Lower lobe of right lung (tissue), 2 donors: ENCODE data around the gene NOC3L. TPM values are rescaled to one million over a fixed set of nuclear protein-coding genes. Genes with fewer than 3 reads are reported as not detected.

ENCODE experiments used
- ATAC-seq, 2 donors: fragments of 200-7000 bp; cut with Tn5 transposase; one replicate each; pipeline ENCODE4 v1.9.1; 2020 to 2022; ENCODE audit warnings: mild to moderate bottlenecking in 2 of 2, moderate library complexity in 2 of 2
- DNase-seq: peaks from one replicate; pipeline ENCODE4 v3.0.0-alpha.2; 2020
- H3K27ac ChIP-seq: fragments of 200-600 bp; one replicate; pipeline ENCODE4 v1.8.0; 2022
- H3K27me3 ChIP-seq: fragments of 200-600 bp; one replicate; pipeline ENCODE4 v1.8.0; 2022; ENCODE audit warnings: low read depth
- H3K36me3 ChIP-seq: fragments of 200-600 bp; one replicate; pipeline ENCODE4 v1.8.0; 2022; ENCODE audit warnings: mild to moderate bottlenecking
- H3K4me1 ChIP-seq: fragments of 200-600 bp; one replicate; pipeline ENCODE4 v1.8.0; 2022
- H3K4me3 ChIP-seq: fragments of 200-600 bp; one replicate; pipeline ENCODE4 v1.8.0; 2022; ENCODE audit warnings: mild to moderate bottlenecking
- H3K9me3 ChIP-seq: fragments of 200-600 bp; one replicate; pipeline ENCODE4 v1.8.0; 2022
- CTCF ChIP-seq: fragments of 200-600 bp; IDR thresholded peaks from one replicate; pipeline ENCODE4 v1.8.0; 2022; ENCODE audit warnings: antibody characterized with exemption, mild to moderate bottlenecking
- intact Hi-C: fragments of 100-400 bp; cut with DNase I; formaldehyde crosslinking; loops from one replicate; pipeline ENCODE4 v1.11.0; 2022
- total RNA-seq: library from RNA; stranded (reverse); fragmentation: NEBNext Ultra II Directional; extraction: Animal tissue kit (Norgen Biotek cat#: 25700); gene quantifications from one replicate; pipeline ENCODE4 v1.2.1, GENCODE V29; 2021
- donor health status: DM: no; HTN: yes; CAD: no; lungs with severe emphysema.

NOC3L gene
- total RNA-seq, 1 donor from 2014 or later: 13.9 TPM

- no peak for DNase-seq
- H3K9me3 ChIP-seq: no peaks in the 10 kb centered on the region
- H3K27ac ChIP-seq: no peak overlapping the region
- H3K4me1 ChIP-seq: no peaks in the 10 kb centered on the region
- no peak for TF ChIP-seq CTCF
- intact Hi-C loops: no loop called here
- no peaks in the 10 kb centered on the region for H3K27me3 ChIP-seq
- no peak overlapping the region for H3K4me3 ChIP-seq
- no peak for ATAC-seq
- peaks cover 2% of the 10 kb centered on the region for H3K36me3 ChIP-seq
These were observed 46.7 kb downstream of the NOC3L start for GRCh38 chr10:94315975-94316464.

GRCh38 chr10:94315024-94315451 lies 47.7 kb downstream of the NOC3L start:
- intact Hi-C loops: no loop called here
- no peaks in the 10 kb centered on the region for H3K27me3 ChIP-seq
- H3K4me1 ChIP-seq: no peaks in the 10 kb centered on the region
- TF ChIP-seq CTCF: no peak
- H3K27ac ChIP-seq: no peak overlapping the region
- H3K4me3 ChIP-seq: no peak overlapping the region
- no peak for ATAC-seq
- no peaks in the 10 kb centered on the region for H3K36me3 ChIP-seq
- H3K9me3 ChIP-seq: no peaks in the 10 kb centered on the region
- no peak for DNase-seq

- no peak overlapping the region for H3K27ac ChIP-seq
- H3K27me3 ChIP-seq: no peaks in the 10 kb centered on the region
- H3K4me3 ChIP-seq: no peak overlapping the region
- TF ChIP-seq CTCF: no peak
- intact Hi-C loops: no loop called here
- H3K9me3 ChIP-seq: no peaks in the 10 kb centered on the region
- no peaks in the 10 kb centered on the region for H3K36me3 ChIP-seq
- DNase-seq (no peak), ATAC-seq (no peak)
- no peaks in the 10 kb centered on the region for H3K4me1 ChIP-seq
These were observed 52.4 kb downstream of the NOC3L start for GRCh38 chr10:94310369-94310768.

- Histone ChIP-seq H3K4me1 (no peaks in the 10 kb centered on the region), H3K4me3 (no peak overlapping the region), H3K9me3 (no peaks in the 10 kb centered on the region), H3K27me3 (no peaks in the 10 kb centered on the region), H3K27ac (no peak overlapping the region), H3K36me3 (no peaks in the 10 kb centered on the region)
- ATAC-seq (no peak), DNase-seq (no peak)
- TF ChIP-seq CTCF: no peak
- intact Hi-C loops: no loop called here
These were observed 53.9 kb downstream of the NOC3L start for GRCh38 chr10:94308866-94309265.

GRCh38 chr10:94307046-94307615 lies 55.6 kb downstream of the NOC3L start:
- DNase-seq: no peak
- H3K27me3 ChIP-seq: no peaks in the 10 kb centered on the region
- H3K4me1 ChIP-seq: no peaks in the 10 kb centered on the region
- intact Hi-C loops: no loop called here
- no peaks in the 10 kb centered on the region for H3K9me3 ChIP-seq
- no peak for ATAC-seq
- no peak for TF ChIP-seq CTCF
- H3K27ac ChIP-seq: no peak overlapping the region
- peaks cover 5% of the 10 kb centered on the region for H3K36me3 ChIP-seq
- H3K4me3 ChIP-seq: no peak overlapping the region
